Body of pancreas (tissue), 4 donors: Measurements from ENCODE around the gene SPINDOC. TPM values are rescaled to one million over a fixed set of nuclear protein-coding genes. Genes with fewer than 3 reads are reported as not detected.

Source experiments
- ATAC-seq: fragments of 150-250 bp; one replicate; pipeline ENCODE4 v1.9.1; 2016
- DNase-seq, 4 donors: peaks; one replicate each; pipeline ENCODE4 v3.0.0-alpha.2; 2019
- H3K27ac ChIP-seq, 4 donors: fragments of 200-600 bp; sonication (generic); 1 replicate in 3 of 4; 2 replicates in 1 of 4; pipeline versions ENCODE4 v1.5.1 to v1.6.1; 2016 to 2019; ENCODE audit warnings: mild to moderate bottlenecking in 1 of 4, mixed read lengths in 1 of 4, moderate library complexity in 1 of 4
- H3K27me3 ChIP-seq, 2 donors: fragments of 200-600 bp; sonication (generic); one replicate each; pipeline ENCODE4 v1.6.0; 2016; ENCODE audit warnings: mild to moderate bottlenecking in 1 of 2
- H3K36me3 ChIP-seq, 2 donors: fragments of 200-600 bp; sonication (generic); replicated peaks in 1 of 2; 2 replicates each; pipeline ENCODE4 v1.5.1; 2016; ENCODE audit warnings: low read depth in 2 of 2; ENCODE audit not compliant: insufficient read depth in 1 of 2
- H3K4me1 ChIP-seq: fragments of 200-600 bp; sonication (generic); one replicate; pipeline ENCODE4 v1.6.0; 2016
- H3K4me3 ChIP-seq, 2 donors: fragments of 200-600 bp; sonication (generic); 1 replicate in 1 of 2; 2 replicates in 1 of 2; pipeline ENCODE4 v1.5.1; 2016 to 2019
- H3K9me3 ChIP-seq, 3 donors: fragments of 200-600 bp; sonication (generic); 1 replicate in 2 of 3; 2 replicates in 1 of 3; pipeline ENCODE4 v1.5.1; 2016
- POLR2A ChIP-seq, 3 donors: fragments of 450-650 bp; IDR thresholded peaks; one replicate each; pipeline ENCODE4 v1.6.1; 2016; ENCODE audit warnings: antibody characterized with exemption in 3 of 3, mild to moderate bottlenecking in 2 of 3
- WGBS, 2 donors: methylation state at CpG; one replicate each; pipeline ENCODE4 v1.1.5; 2017; 5-methylcytosine and 5-hydroxymethylcytosine counted together
- intact Hi-C: fragments of 100-400 bp; cut with DNase I; formaldehyde crosslinking; loops from one replicate; pipeline ENCODE4 v1.15.1; 2023
- total RNA-seq, 2 donors: library from RNA; depleted of rRNA; stranded (reverse); fragments of >200 nt; gene quantifications; one replicate each; pipeline ENCODE4 v1.1.0, GENCODE V29; 2016
- TF ChIP-seq, protein P1 (sequence below), 7 experiments: fragments of 450-650 bp in 4 of 7; fragments of 200-600 bp in 3 of 7; sonication (generic) in 3 of 7; IDR thresholded peaks; one replicate each; pipeline ENCODE4 v1.5.1; 2016 to 2019; ENCODE audit warnings: antibody characterized with exemption in 7 of 7

SPINDOC gene
- total RNA-seq, 2 donors from 2014 or later = 3.6 to 16.2 TPM

- intact Hi-C loops = no loop called here
- Histone ChIP-seq H3K4me3 (no peak overlapping the region), H3K36me3 (no peaks in the 10 kb centered on the region), H3K27me3 (no peaks in the 10 kb centered on the region), H3K27ac (no peak overlapping the region), H3K9me3 (no peaks in the 10 kb centered on the region), H3K4me1 (peaks cover under 1% of the 10 kb centered on the region)
- TF ChIP-seq, protein P1, sequence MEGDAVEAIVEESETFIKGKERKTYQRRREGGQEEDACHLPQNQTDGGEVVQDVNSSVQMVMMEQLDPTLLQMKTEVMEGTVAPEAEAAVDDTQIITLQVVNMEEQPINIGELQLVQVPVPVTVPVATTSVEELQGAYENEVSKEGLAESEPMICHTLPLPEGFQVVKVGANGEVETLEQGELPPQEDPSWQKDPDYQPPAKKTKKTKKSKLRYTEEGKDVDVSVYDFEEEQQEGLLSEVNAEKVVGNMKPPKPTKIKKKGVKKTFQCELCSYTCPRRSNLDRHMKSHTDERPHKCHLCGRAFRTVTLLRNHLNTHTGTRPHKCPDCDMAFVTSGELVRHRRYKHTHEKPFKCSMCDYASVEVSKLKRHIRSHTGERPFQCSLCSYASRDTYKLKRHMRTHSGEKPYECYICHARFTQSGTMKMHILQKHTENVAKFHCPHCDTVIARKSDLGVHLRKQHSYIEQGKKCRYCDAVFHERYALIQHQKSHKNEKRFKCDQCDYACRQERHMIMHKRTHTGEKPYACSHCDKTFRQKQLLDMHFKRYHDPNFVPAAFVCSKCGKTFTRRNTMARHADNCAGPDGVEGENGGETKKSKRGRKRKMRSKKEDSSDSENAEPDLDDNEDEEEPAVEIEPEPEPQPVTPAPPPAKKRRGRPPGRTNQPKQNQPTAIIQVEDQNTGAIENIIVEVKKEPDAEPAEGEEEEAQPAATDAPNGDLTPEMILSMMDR (IDR thresholded peaks at IDR 0.05) = no peak
- no peak for TF ChIP-seq POLR2A (IDR thresholded peaks at IDR 0.05)
- DNase-seq = no peak
- WGBS, 2 donors = 78 to 94% methylated on average over 3 of the region's 3 CpGs
- ATAC-seq = no peak
Observed at GRCh38 chr11:63775191-63775590, 38.1 kb upstream of the SPINDOC start.

DNA sequence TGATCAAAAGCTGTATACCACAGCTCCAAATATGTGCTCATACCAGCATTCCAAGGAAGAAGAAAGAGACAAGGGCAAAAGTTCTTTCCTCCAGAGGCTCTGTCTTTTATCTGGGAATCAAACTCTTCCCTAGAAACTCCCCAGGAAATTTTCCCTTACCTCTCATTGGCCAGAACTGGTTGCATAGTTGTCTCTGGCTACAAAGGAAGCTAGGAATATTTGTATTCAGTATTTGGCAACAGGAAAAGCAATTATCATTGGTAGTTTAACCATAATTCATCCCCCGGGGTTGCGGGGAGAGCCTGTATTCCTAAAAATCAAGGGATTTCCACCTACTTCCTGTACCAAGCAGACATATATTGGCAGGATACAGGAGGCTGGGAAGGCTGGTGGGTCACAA lies 34.2 kb upstream of the SPINDOC start:
- H3K27me3 ChIP-seq = no peaks in the 10 kb centered on the region
- ATAC-seq (no peak), DNase-seq (no peak)
- H3K4me3 ChIP-seq = no peak overlapping the region
- WGBS, 2 donors = 55 to 83% methylated on average over 2 of the region's 2 CpGs
- peaks cover 3% of the 10 kb centered on the region for H3K4me1 ChIP-seq
- H3K36me3 ChIP-seq = no peaks in the 10 kb centered on the region
- TF ChIP-seq POLR2A (IDR thresholded peaks at IDR 0.05) = no peak
- TF ChIP-seq, protein P1 (IDR thresholded peaks at IDR 0.05) = no peak
- no peak overlapping the region for H3K27ac ChIP-seq
- H3K9me3 ChIP-seq = no peaks in the 10 kb centered on the region
- intact Hi-C loops = no loop called here

- WGBS, 2 donors = 88 to 92% methylated on average over 6 of the region's 6 CpGs
- intact Hi-C loops = no loop called here
- Histone ChIP-seq H3K9me3 (no peaks in the 10 kb centered on the region), H3K27ac (no peak overlapping the region), H3K4me3 (no peak overlapping the region), H3K27me3 (no peaks in the 10 kb centered on the region), H3K4me1 (peaks cover 3% of the 10 kb centered on the region), H3K36me3 (no peaks in the 10 kb centered on the region)
- no peak for TF ChIP-seq POLR2A (IDR thresholded peaks at IDR 0.05)
- TF ChIP-seq, protein P1 (IDR thresholded peaks at IDR 0.05) = no peak
- ATAC-seq = no peak
- no peak for DNase-seq
Observed at GRCh38 chr11:63782749-63783148, 30.5 kb upstream of the SPINDOC start.

DNA sequence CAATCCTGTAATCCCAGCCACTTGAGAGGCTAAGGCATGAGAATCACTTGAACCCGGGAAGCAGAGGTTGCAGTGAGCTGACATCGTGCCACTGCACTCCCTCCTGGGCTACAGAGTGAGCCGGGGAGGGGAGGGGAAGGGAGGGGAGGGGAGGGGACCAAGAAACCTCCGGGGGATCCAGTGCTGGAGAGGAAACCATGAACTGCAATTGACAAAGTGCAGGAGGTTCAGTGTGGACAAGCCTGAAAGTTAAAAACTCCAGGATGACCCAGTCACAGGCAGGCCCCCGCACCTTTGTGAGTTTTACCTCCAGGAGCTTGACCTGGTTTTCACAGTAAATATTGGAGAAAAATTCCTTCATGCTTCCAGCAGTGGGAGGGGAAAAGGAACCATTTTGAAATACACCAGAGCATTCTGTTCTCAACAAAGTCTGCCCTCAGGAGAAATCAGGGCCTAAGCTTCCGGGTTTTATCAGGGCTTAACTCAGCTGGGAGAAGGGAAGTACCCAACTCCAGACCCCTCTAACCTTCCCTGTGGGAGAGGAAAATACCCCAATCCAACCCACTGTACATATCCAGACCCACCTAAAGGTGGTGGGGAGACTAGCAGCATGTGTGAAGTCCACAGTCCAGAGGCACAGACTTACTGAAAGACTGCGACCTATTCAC lies 29.2 kb upstream of the SPINDOC start:
- H3K27me3 ChIP-seq = no peaks in the 10 kb centered on the region
- H3K9me3 ChIP-seq = no peaks in the 10 kb centered on the region
- H3K4me1 ChIP-seq = peaks cover 3% of the 10 kb centered on the region
- 29 to 49% methylated on average over 7 of the region's 7 CpGs for WGBS, 2 donors
- intact Hi-C loops = no loop called here
- DNase-seq = peak in 2 of 4 donors; percentile 15 to 48
- H3K36me3 ChIP-seq = no peaks in the 10 kb centered on the region
- H3K27ac ChIP-seq = peak overlapping the region; percentile 8 to 73 (median 56)
- ATAC-seq = peak; percentile 85
- H3K4me3 ChIP-seq = no peak overlapping the region
- no peak for TF ChIP-seq POLR2A (IDR thresholded peaks at IDR 0.05)
- TF ChIP-seq, protein P1 (IDR thresholded peaks at IDR 0.05) = no peak

DNA sequence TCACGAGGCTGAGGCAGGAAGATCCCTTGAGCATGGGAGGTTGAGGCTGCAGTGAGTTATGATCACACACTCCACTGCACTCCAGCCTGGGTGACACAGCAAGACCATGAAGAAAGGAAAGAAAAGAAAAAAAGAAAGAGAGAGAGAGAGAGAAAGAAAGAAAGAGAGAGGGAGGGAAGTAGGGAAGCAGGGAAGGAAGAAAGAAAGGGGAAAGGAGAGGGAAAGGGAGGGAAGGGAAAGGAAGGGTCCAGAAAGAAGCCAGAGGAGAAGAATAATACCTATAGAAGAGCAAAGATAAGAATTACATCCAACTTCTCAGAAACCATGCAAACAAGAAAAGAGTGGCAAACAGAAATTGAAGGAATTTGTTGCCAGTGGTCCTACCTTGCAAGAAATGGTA lies 27.4 kb upstream of the SPINDOC start:
- H3K27me3 ChIP-seq = no peaks in the 10 kb centered on the region
- intact Hi-C loops = no loop called here

More for the DNA sequence above, 27.4 kb upstream of the SPINDOC start:
- WGBS, 2 donors = 81 to 86% methylated on average over 1 of the region's 1 CpG
- DNase-seq (no peak), ATAC-seq (no peak)
- Histone ChIP-seq H3K4me3 (no peak overlapping the region), H3K27ac (no peak overlapping the region), H3K36me3 (no peaks in the 10 kb centered on the region), H3K4me1 (peaks cover 3% of the 10 kb centered on the region), H3K9me3 (no peaks in the 10 kb centered on the region)
- no peak for TF ChIP-seq POLR2A (IDR thresholded peaks at IDR 0.05)
- TF ChIP-seq, protein P1 (IDR thresholded peaks at IDR 0.05) = no peak
